ENCODE data around the gene PLPP3.

The PLPP3 gene

GRCh38 chr1:56575865-56576264 lies 3.5 kb downstream of the PLPP3 start:
- no peak for DNase-seq

GRCh38 chr1:56574794-56575193 lies 4.6 kb downstream of the PLPP3 start:
- no peak for DNase-seq

- DNase-seq: no peak
Measured at GRCh38 chr1:56573311-56573710, 6.1 kb downstream of the PLPP3 start.

GRCh38 chr1:56572334-56573050 lies 6.9 kb downstream of the PLPP3 start:
- DNase-seq: no peak

- DNase-seq: no peak
Measured at GRCh38 chr1:56571448-56571847, 7.9 kb downstream of the PLPP3 start.

GRCh38 chr1:56570924-56571372 lies 8.4 kb downstream of the PLPP3 start:
- no peak for DNase-seq

GRCh38 chr1:56569661-56570060 lies 9.7 kb downstream of the PLPP3 start:
- DNase-seq: no peak

GRCh38 chr1:56566994-56567393 lies 12.4 kb downstream of the PLPP3 start:
- no peak for DNase-seq

GRCh38 chr1:56566061-56566744 lies 13.2 kb downstream of the PLPP3 start:
- DNase-seq: no peak

- DNase-seq: no peak
Measured at GRCh38 chr1:56564615-56565014, 14.7 kb downstream of the PLPP3 start.

- no peak for DNase-seq
Measured at GRCh38 chr1:56563568-56563967, 15.8 kb downstream of the PLPP3 start.

- no peak for DNase-seq
Measured at GRCh38 chr1:56562891-56563452, 16.4 kb downstream of the PLPP3 start.

- DNase-seq: no peak
Measured at GRCh38 chr1:56561227-56562019, 17.9 kb downstream of the PLPP3 start.

- DNase-seq: no peak
Measured at GRCh38 chr1:56557746-56558145, 21.6 kb downstream of the PLPP3 start.

GRCh38 chr1:56555448-56555847 lies 23.9 kb downstream of the PLPP3 start:
- DNase-seq: no peak

GRCh38 chr1:56553046-56553445 lies 26.3 kb downstream of the PLPP3 start:
- no peak for DNase-seq

GRCh38 chr1:56552349-56552748 lies 27.0 kb downstream of the PLPP3 start:
- no peak for DNase-seq

- DNase-seq: no peak
Measured at GRCh38 chr1:56551691-56552090, 27.7 kb downstream of the PLPP3 start.

- no peak for DNase-seq
Measured at GRCh38 chr1:56550859-56551188, 28.5 kb downstream of the PLPP3 start.

- DNase-seq: no peak
Measured at GRCh38 chr1:56550138-56550858, 29.1 kb downstream of the PLPP3 start.

GRCh38 chr1:56548571-56548970 lies 30.8 kb downstream of the PLPP3 start:
- DNase-seq: no peak

- no peak for DNase-seq
Measured at GRCh38 chr1:56547977-56548376, 31.4 kb downstream of the PLPP3 start.

- no peak for DNase-seq
Measured at GRCh38 chr1:56547473-56547872, 31.9 kb downstream of the PLPP3 start.
